Liver (tissue), 3 donors: Measurements from ENCODE around the gene IQCE.

ENCODE experiments used
- EGR1 ChIP-seq, 2 donors: IDR thresholded peaks; 2 replicates each; pipeline ENCODE4 v1.6.1; 2016 to 2018; ENCODE audit warnings: antibody characterized with exemption in 2 of 2, low read depth in 2 of 2
- GABPA ChIP-seq, 2 donors: IDR thresholded peaks in 1 of 2; conservative IDR thresholded peaks in 1 of 2; 2 replicates each; pipeline ENCODE4 v1.6.1; 2016; ENCODE audit warnings: antibody characterized with exemption in 2 of 2, mild to moderate bottlenecking in 1 of 2, moderate library complexity in 1 of 2
- HNF4G ChIP-seq: IDR thresholded peaks from 2 replicates; pipeline ENCODE4 v1.6.1; 2016; ENCODE audit warnings: antibody characterized with exemption
- JUND ChIP-seq, 2 donors: IDR thresholded peaks; 2 replicates each; pipeline ENCODE4 v1.6.1; 2016; ENCODE audit warnings: antibody characterized with exemption in 2 of 2
- RAD21 ChIP-seq, 2 donors: IDR thresholded peaks; 2 replicates each; pipeline ENCODE4 v1.6.1; 2016; ENCODE audit warnings: antibody characterized with exemption in 2 of 2, mild to moderate bottlenecking in 2 of 2
- SP1 ChIP-seq: IDR thresholded peaks from 2 replicates; pipeline ENCODE4 v1.6.1; 2018; ENCODE audit warnings: antibody characterized with exemption, mild to moderate bottlenecking
- YY1 ChIP-seq: IDR thresholded peaks from 2 replicates; pipeline ENCODE4 v1.6.1; 2016; ENCODE audit warnings: antibody characterized with exemption, mild to moderate bottlenecking
- TF ChIP-seq, protein P1 (sequence below): fragments of 150-350 bp; IDR thresholded peaks from 2 replicates; pipeline ENCODE4 v1.5.1; 2017; ENCODE audit warnings: improper control_type of control experiment, low read depth, low read length; ENCODE audit not compliant: missing input control
- TF ChIP-seq, protein P2 (sequence below): IDR thresholded peaks from 2 replicates; pipeline ENCODE4 v1.6.1; 2016; ENCODE audit warnings: antibody characterized with exemption, mild to moderate bottlenecking
- TF ChIP-seq, protein P3 (sequence below): IDR thresholded peaks from 2 replicates; pipeline ENCODE4 v1.6.1; 2016; ENCODE audit warnings: antibody characterized with exemption
- donor health status: healthy.
- donor health status: healthy.

DNA sequence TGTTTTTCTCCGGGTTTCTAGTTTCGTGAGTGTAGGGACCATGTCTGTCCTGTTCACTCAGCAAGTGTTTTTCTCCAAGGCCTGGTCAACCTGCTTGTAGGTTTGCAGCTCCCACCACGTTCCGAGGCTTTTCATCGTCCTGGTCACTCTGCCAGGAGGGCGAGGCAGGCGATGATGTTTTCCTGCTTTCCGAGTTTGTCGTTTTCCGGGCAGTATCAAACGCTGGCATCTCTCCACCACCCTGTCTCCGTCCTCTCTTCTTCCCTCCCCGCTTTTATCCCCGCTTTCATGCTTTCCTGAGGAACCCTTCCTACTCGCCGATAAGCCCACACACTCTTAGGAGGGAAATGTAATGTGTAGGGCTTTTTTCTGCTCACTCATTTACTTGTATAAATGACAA, 11.2 kb downstream of the IQCE start:
- TF ChIP-seq, protein P1, sequence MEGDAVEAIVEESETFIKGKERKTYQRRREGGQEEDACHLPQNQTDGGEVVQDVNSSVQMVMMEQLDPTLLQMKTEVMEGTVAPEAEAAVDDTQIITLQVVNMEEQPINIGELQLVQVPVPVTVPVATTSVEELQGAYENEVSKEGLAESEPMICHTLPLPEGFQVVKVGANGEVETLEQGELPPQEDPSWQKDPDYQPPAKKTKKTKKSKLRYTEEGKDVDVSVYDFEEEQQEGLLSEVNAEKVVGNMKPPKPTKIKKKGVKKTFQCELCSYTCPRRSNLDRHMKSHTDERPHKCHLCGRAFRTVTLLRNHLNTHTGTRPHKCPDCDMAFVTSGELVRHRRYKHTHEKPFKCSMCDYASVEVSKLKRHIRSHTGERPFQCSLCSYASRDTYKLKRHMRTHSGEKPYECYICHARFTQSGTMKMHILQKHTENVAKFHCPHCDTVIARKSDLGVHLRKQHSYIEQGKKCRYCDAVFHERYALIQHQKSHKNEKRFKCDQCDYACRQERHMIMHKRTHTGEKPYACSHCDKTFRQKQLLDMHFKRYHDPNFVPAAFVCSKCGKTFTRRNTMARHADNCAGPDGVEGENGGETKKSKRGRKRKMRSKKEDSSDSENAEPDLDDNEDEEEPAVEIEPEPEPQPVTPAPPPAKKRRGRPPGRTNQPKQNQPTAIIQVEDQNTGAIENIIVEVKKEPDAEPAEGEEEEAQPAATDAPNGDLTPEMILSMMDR: no peak
- no peak for TF ChIP-seq EGR1 (IDR thresholded peaks at IDR 0.05; ENCODE audit: low read depth in 2 of 2)
- no peak for TF ChIP-seq YY1
- TF ChIP-seq, protein P2, sequence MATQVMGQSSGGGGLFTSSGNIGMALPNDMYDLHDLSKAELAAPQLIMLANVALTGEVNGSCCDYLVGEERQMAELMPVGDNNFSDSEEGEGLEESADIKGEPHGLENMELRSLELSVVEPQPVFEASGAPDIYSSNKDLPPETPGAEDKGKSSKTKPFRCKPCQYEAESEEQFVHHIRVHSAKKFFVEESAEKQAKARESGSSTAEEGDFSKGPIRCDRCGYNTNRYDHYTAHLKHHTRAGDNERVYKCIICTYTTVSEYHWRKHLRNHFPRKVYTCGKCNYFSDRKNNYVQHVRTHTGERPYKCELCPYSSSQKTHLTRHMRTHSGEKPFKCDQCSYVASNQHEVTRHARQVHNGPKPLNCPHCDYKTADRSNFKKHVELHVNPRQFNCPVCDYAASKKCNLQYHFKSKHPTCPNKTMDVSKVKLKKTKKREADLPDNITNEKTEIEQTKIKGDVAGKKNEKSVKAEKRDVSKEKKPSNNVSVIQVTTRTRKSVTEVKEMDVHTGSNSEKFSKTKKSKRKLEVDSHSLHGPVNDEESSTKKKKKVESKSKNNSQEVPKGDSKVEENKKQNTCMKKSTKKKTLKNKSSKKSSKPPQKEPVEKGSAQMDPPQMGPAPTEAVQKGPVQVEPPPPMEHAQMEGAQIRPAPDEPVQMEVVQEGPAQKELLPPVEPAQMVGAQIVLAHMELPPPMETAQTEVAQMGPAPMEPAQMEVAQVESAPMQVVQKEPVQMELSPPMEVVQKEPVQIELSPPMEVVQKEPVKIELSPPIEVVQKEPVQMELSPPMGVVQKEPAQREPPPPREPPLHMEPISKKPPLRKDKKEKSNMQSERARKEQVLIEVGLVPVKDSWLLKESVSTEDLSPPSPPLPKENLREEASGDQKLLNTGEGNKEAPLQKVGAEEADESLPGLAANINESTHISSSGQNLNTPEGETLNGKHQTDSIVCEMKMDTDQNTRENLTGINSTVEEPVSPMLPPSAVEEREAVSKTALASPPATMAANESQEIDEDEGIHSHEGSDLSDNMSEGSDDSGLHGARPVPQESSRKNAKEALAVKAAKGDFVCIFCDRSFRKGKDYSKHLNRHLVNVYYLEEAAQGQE: no peak
- TF ChIP-seq SP1: no peak
- TF ChIP-seq RAD21 (IDR thresholded peaks at IDR 0.05): no peak
- no peak for TF ChIP-seq GABPA (IDR thresholded peaks at IDR 0.05 in 1 of 2, conservative IDR thresholded peaks at IDR 0.05 in 1 of 2)
- TF ChIP-seq JUND (IDR thresholded peaks at IDR 0.05): no peak
- no peak for TF ChIP-seq HNF4G
- TF ChIP-seq, protein P3, sequence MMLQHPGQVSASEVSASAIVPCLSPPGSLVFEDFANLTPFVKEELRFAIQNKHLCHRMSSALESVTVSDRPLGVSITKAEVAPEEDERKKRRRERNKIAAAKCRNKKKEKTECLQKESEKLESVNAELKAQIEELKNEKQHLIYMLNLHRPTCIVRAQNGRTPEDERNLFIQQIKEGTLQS: no peak
